Panc1 (cell line): ENCODE data around the gene ANKRD55. TPM values are rescaled to one million over a fixed set of nuclear protein-coding genes. Genes with fewer than 3 reads are reported as not detected.

Source experiments
- ATAC-seq: fragments of 200-7000 bp; cut with Tn5 transposase; 2 replicates; pipeline ENCODE4 v1.9.1; 2020; ENCODE audit warnings: mild to moderate bottlenecking, moderate library complexity
- BruUV-seq: library from RNA; stranded (reverse); fragments of 400-500 nt; replicated peaks from 2 replicates; lab custom pipeline; 2021; lab: Mats Ljungman, UMichigan
- CTCF ChIA-PET: fragments of 300-600 bp; sonication (Branson Sonifier 250); formaldehyde crosslinking; loops from one replicate; lab custom pipeline; 2022; ENCODE audit warnings: antibody characterized with exemption; lab: Charles Lee
- POLR2A ChIA-PET: fragments of 300-600 bp; sonication (Branson Sonifier 250); formaldehyde crosslinking; loops from one replicate; lab custom pipeline; 2022; ENCODE audit warnings: antibody characterized with exemption; lab: Charles Lee
- DNase-seq: peaks from one replicate; pipeline ENCODE4 v3.0.0-alpha.2; 2010; ENCODE audit warnings: low read depth, low spot score
- H3K27ac ChIP-seq: 2 replicates; pipeline ENCODE4 v1.5.1; 2011; ENCODE audit warnings: mild to moderate bottlenecking, low read length, inconsistent platforms
- H3K27me3 ChIP-seq: fragments of 200-500 bp; sonication (Bioruptor generic); 2 replicates; pipeline ENCODE4 v1.6.0; 2014; ENCODE audit warnings: low read length, inconsistent platforms; ENCODE audit not compliant: control insufficient read depth, insufficient read depth
- H3K36me3 ChIP-seq: fragments of 200-500 bp; sonication (Bioruptor generic); 2 replicates; pipeline ENCODE4 v1.5.1; 2014; ENCODE audit warnings: inconsistent platforms, mild to moderate bottlenecking, low read length, moderate library complexity; ENCODE audit not compliant: control insufficient read depth, insufficient read depth
- H3K4me1 ChIP-seq: 2 replicates; pipeline ENCODE4 v1.5.1; 2011; ENCODE audit warnings: inconsistent platforms, mild to moderate bottlenecking, low read length, moderate library complexity; ENCODE audit not compliant: control insufficient read depth, insufficient read depth
- H3K4me3 ChIP-seq, 2 experiments: 2 replicates each; pipeline ENCODE4 v1.5.1; 2011 to 2012; ENCODE audit warnings: low read depth in 2 of 2, low read length in 2 of 2, mild to moderate bottlenecking in 2 of 2, inconsistent platforms in 1 of 2, moderate library complexity in 1 of 2
- H3K9me3 ChIP-seq: fragments of 200-500 bp; sonication (Bioruptor generic); 2 replicates; pipeline ENCODE4 v1.5.1; 2014; ENCODE audit warnings: low read depth, mild to moderate bottlenecking, inconsistent platforms, low read length, moderate library complexity; ENCODE audit not compliant: control insufficient read depth, insufficient read depth
- CTCF ChIP-seq: fragments of 450-650 bp; IDR thresholded peaks from 2 replicates; pipeline ENCODE4 v1.5.1; 2017; ENCODE audit warnings: mild to moderate bottlenecking
- POLR2AphosphoS5 ChIP-seq: IDR thresholded peaks from 2 replicates; pipeline ENCODE4 v1.6.1; 2012; ENCODE audit warnings: mild to moderate bottlenecking, low read depth, low read length, moderate library complexity
- SIN3A ChIP-seq: IDR thresholded peaks from 2 replicates; pipeline ENCODE4 v1.6.1; 2012; ENCODE audit warnings: low read depth, mild to moderate bottlenecking, low read length, moderate library complexity, borderline replicate concordance; ENCODE audit not compliant: insufficient read depth
- TCF7L2 ChIP-seq: IDR thresholded peaks from 2 replicates; pipeline ENCODE4 v1.6.1; 2011; ENCODE audit warnings: mild to moderate bottlenecking, low read depth, low read length, inconsistent platforms
- in situ Hi-C: cut with HindIII; loops from 2 replicates; pipeline ENCODE4 v1.10.0; 2016; ENCODE audit warnings: low sequenced_read_pairs, low pct_unique_long_range_greater_than_20kb
- intact Hi-C: fragments of 100-400 bp; cut with micrococcal nuclease; formaldehyde crosslinking; loops from one replicate; pipeline ENCODE4 v1.10.0; 2022; ENCODE audit not compliant: unreplicated experiment
- total RNA-seq: library from RNA; stranded (reverse); gene quantifications from one replicate; pipeline ENCODE4 v1.2.1, GENCODE V29; 2021; ENCODE audit not compliant: unreplicated experiment
- TF ChIP-seq, protein P1 (sequence below), 2 experiments: IDR thresholded peaks; 2 replicates each; pipeline ENCODE4 v1.6.1; 2011 to 2012; ENCODE audit warnings: low read depth in 2 of 2, control low read depth in 1 of 2, low read length in 1 of 2, mild to moderate bottlenecking in 1 of 2, moderate library complexity in 1 of 2; ENCODE audit not compliant: insufficient read depth in 1 of 2

The ANKRD55 gene
- total RNA-seq, 1 experiment from 2014 or later = not detected

DNA sequence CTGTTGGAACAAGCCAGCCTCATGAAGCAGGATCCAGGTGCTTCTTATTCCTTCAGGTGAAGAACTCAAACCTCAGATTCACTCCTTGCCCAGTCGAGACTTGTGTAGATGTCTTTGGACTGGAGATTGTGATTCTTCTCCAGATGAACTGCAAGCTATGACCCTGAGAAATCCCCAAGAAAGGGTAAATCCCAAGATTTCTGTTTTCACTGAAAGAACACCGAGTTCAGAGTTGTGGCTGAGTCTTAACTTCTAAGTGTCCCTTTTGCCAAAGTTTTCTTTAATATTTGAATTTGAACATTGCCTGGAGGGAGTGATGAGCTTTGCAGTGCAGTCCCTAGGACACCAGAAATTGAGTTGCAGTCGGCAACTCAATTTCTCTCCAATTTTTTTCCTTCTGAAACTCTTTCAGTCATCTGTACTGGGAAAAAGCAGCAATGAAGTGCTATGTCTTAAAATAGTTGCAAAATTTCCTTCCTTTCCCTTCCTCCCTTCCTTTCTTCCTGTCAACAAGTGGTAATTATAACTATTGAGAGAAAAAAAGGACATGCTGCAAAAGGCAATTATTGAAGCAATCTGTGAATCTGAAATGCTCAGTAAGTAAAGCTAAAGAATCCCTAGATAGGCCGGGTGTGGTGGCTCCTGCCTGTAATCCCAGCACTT is 56.1 kb downstream of the ANKRD55 start:
- in situ Hi-C loops (no loop called here), intact Hi-C loops (no loop called here)
- Histone ChIP-seq H3K36me3 (no peaks in the 10 kb centered on the region), H3K27me3 (no peaks in the 10 kb centered on the region), H3K4me1 (no peaks in the 10 kb centered on the region), H3K27ac (no peak overlapping the region), H3K4me3 (no peak overlapping the region), H3K9me3 (no peaks in the 10 kb centered on the region)
- ChIA-PET POLR2A (no interaction called here), CTCF (no interaction called here)
- no TSS peak for BruUV-seq
- DNase-seq = no peak
- TF ChIP-seq CTCF (no peak), TCF7L2 (no peak), POLR2AphosphoS5 (no peak), SIN3A (no peak)
- TF ChIP-seq, protein P1, sequence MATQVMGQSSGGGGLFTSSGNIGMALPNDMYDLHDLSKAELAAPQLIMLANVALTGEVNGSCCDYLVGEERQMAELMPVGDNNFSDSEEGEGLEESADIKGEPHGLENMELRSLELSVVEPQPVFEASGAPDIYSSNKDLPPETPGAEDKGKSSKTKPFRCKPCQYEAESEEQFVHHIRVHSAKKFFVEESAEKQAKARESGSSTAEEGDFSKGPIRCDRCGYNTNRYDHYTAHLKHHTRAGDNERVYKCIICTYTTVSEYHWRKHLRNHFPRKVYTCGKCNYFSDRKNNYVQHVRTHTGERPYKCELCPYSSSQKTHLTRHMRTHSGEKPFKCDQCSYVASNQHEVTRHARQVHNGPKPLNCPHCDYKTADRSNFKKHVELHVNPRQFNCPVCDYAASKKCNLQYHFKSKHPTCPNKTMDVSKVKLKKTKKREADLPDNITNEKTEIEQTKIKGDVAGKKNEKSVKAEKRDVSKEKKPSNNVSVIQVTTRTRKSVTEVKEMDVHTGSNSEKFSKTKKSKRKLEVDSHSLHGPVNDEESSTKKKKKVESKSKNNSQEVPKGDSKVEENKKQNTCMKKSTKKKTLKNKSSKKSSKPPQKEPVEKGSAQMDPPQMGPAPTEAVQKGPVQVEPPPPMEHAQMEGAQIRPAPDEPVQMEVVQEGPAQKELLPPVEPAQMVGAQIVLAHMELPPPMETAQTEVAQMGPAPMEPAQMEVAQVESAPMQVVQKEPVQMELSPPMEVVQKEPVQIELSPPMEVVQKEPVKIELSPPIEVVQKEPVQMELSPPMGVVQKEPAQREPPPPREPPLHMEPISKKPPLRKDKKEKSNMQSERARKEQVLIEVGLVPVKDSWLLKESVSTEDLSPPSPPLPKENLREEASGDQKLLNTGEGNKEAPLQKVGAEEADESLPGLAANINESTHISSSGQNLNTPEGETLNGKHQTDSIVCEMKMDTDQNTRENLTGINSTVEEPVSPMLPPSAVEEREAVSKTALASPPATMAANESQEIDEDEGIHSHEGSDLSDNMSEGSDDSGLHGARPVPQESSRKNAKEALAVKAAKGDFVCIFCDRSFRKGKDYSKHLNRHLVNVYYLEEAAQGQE (IDR thresholded peaks at IDR 0.05; ENCODE audit: insufficient read depth in 1 of 2, low read depth in 2 of 2, low read length in 1 of 2) = no peak
- ATAC-seq = no peak

GRCh38 chr5:56176155-56176798 is 56.9 kb downstream of the ANKRD55 start:
- no peaks in the 10 kb centered on the region for H3K9me3 ChIP-seq
- ChIA-PET POLR2A (no interaction called here), CTCF (no interaction called here)
- H3K4me3 ChIP-seq = no peak overlapping the region
- no peaks in the 10 kb centered on the region for H3K27me3 ChIP-seq
- BruUV-seq = no TSS peak
- in situ Hi-C loops (no loop called here), intact Hi-C loops (no loop called here)
- DNase-seq (no peak), ATAC-seq (no peak)
- no peak for TF ChIP-seq SIN3A
- no peak for TF ChIP-seq POLR2AphosphoS5
- TF ChIP-seq, protein P1 (IDR thresholded peaks at IDR 0.05; ENCODE audit: insufficient read depth in 1 of 2, low read depth in 2 of 2, low read length in 1 of 2) = no peak
- no peak for TF ChIP-seq CTCF
- TF ChIP-seq TCF7L2 = no peak
- H3K27ac ChIP-seq = no peak overlapping the region
- no peaks in the 10 kb centered on the region for H3K4me1 ChIP-seq
- H3K36me3 ChIP-seq = no peaks in the 10 kb centered on the region
